GM19035 (cell line): Measurements from ENCODE around the gene OR7C1.
"Not testable (repeated sequence)": the region's sequence is repeated elsewhere in the genome, so short reads cannot be mapped to it uniquely, and the experiment has no call there.

Experiments
- ATAC-seq: cut with Tn5 transposase; IDR thresholded peaks from one replicate; pipeline ENCODE4 v1.9.1; 2021; ENCODE audit not compliant: unreplicated experiment

OR7C1 gene

DNA sequence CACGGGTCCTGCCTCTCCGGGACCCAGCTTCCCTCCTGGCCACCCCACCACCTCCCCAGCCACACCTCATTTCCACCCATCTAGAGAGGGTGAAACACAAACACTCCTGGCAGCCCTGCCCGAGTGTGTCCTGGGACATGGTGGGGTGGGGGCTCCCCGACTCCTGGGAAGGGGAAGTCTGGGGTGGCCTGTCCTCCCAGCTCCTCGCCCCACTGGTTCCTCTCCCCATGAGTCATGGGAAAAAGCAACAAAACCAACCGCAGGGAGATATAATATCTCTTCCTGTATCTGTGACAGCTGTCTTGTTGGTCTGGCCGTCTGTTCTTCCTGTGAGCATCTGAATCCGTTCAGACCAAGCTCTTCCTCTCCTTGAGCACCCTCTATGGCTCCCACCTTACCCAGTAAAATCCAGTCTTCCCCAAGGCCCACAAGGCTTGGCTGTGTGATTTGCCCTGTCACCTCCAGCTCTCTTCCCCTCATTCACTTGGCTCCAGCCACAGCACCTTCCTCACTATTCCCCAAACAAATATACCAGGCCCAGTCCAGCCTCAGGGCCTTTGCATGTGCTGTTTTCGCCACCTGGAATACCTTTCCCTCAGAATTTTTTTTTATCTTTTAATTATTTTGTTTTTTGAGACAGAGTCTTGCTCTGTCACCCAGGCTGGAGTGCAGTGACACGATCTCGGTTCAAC is 49.7 kb downstream of the OR7C1 start:
- ATAC-seq = not testable (repeated sequence)

DNA sequence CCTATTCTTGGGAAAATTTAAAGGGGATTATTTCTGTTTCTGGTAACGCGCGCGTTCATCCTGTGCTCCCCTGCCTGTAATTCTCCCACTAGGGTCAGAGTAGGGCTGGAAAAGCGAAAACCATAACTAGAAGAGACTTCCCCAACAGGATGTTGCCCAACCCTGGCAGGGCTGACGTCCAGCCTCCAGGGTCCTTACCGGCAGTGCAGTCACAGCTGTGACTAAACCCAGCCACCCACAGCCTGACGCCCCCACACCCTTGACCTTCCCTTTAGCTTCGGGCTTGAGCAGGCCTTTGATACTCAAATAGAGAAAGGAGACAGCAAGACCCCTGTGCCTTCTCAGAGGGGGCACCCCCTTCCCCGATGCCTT is 50.3 kb downstream of the OR7C1 start:
- ATAC-seq = not testable (repeated sequence)

DNA sequence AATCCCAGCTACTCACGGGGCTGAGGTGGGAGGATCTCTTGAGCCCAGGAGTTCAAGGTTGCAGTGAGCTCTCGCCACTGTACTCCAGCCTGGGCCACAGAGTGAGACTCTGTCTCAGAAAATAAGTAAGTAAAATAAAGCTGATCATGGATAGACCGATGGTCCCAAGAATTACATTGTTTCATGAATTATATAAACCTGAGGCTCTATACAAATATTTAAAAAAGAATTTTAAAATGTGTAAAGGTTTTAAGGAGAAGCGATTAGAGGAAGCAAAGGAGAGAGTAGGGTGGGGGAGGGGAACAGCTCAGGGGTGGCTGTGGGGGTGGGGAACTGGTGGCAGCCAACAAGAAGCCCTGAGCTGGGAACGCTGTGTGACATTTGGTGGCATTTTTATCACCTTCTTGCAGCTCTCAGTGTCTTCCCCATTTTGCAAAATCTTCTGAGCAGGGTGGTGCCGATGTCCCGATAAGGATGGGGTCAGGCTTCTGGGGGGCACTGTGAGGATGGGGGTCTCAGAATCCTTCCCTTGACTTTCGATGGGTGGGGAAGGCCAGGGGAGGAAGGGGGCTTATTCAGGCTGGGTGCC is 51.5 kb downstream of the OR7C1 start:
- ATAC-seq = not testable (repeated sequence)

DNA sequence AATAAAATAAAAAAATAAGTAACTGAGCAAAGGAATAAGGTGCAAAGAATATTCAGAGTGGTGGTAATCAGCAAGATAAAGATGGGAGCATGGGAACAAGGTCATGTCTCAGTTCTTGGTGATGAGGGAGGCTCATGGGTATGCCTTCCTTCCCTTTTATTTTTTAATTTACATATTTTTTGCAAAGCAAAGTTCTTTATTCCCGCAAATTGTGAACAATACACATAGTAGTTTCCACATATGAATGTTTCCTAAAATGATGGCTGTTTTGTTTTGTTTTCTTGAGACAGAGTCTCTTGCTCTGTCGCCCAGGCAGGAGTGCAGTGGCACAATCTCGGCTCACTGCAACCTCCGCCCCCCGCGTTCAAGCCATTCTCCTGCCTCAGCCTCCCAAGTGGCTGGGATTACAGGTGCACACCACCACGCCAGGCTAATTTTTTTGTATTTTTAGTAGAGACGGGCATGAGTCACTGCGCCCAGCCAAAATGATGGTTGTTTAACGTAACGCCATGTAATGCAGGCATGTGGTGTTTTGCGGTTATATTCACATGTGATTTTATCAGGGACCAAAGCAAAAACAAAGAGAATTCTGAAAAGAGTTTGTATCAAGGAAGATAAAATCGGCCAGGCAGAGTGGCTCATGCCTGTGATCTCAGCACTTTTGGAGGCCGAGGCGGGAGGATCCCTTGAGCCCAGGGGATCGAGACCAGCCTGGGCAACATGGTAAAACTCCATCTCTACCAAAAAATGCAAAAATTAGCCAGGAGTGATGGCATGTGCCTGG is 52.2 kb downstream of the OR7C1 start:
- ATAC-seq = no peak

DNA sequence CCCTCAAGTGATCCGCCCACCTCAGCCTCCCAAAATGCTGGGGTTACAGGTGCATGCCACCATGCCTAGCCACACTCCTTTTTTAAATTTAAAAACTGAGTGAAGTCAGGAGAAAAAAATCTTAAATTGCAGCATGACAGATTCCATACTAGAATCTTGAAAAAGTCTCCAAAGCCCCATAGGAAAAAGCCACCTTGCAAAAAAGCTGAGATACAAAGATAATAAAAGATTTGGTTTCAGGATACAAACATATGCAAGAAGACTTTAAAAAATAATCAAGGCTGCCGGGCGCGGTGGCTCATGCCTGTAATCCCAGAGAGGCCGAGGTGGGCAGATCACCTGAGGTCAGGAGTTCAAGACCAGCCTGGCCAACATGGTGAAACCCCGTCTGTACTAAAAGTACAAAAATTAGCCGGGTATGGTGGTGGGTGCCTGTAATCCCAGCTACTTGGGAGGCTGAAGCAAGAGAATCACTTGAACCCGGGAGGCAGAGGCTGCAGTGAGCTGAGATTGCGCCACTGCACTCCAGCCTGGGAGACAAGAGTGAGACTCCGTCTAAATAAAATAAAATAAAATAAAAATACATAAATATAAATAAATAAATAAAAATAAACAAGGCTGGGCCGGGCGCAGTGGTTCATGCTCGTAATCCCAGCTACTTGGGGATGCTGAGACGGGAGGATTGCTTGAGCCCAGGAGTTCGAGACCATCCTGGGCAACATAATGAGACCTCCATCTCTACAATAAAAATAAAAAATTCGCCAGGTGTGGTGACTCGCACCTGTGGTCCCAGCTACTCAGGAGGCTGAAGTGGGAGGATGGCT is 53.1 kb downstream of the OR7C1 start:
- not testable (repeated sequence) for ATAC-seq

DNA sequence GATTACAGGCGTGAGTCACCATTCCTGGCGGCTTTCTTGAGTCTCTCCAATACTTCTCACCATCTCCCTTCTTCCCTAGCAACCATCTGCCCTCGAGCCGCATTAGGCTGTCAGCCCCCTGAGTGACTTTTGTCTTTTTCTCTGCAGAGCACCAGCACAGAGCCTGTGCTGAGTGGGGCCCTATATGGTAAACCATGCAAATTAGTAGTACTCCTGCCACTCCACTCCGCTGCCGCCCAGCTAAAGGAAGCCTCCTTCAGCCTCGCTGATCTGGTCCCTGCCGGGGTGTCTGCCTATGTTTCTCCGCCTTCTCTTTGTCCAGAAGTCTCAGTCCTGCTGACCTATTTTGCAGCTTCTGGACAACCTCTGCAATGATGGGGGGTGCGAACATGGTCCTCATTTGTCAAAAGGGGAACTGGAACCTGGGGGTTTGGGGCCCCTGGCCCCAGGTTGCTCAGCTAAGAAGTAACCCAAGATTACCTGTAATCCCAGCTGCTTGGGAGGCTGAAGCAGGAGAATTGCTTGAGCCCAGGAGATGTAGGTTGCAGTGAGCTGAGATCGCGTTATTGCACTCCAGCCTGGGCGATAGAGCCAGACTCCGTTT is 54.3 kb downstream of the OR7C1 start:
- not testable (repeated sequence) for ATAC-seq

DNA sequence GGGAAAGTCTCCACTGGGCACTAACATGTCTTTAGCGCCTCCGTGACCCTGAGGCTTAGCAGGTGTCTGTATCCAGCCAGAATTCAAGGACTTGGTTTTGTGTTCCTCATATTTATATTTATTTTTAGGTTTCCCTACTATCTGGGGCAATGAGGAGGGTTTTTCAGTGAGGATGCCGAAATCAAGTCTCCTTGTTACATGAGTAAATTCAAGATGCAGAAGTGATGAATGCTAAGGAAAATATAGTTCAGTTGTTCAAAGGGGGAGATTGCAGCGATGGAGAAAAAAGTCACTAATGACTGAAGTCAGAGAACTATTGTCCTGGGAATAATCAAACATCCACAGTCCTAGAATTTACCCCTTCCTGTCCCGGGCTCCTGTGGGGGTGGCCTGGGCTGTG is 55.8 kb downstream of the OR7C1 start:
- no peak for ATAC-seq

DNA sequence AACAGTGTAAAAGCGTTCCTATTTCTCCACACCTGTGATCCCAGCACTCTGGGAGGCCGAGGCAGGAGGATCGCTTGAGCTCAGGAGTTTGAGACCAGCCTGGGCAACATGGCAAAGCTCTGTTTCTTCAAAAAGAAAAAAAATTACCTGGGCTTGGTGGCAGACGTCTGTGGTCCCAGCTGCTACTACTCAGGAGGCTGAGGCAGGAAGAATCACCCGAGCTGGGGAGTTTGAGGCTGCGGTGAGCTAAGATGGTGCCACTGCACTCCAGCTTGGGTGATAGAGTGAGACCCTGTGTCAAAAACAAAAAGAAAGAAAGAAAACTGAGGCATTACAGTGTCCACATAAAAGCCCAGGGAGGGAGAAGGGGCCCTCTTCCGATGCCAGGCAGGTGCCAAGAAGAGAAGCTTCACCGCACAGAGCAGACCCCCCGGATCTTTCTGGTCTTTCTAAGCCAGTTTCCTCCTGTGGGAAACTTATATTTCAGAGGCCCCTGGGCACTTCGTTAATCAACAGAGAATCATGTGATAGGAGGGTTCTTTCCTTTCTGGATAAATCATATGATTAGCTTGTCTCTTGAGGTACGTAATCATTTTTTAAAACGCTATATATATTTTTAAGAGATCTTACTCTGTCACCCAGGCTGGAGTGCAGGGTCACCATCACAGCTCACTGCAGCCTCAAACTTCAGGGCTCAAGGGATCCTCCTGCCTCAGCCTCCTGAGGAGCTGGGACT is 56.7 kb downstream of the OR7C1 start, which contains the start of gene ADGRE2:
TSS of gene ADGRE2 (minus strand) at position 451 of the 736 bp plus-strand sequence. CDS start 1,804 bp downstream, outside the sequence.
- ATAC-seq = not testable (repeated sequence)

DNA sequence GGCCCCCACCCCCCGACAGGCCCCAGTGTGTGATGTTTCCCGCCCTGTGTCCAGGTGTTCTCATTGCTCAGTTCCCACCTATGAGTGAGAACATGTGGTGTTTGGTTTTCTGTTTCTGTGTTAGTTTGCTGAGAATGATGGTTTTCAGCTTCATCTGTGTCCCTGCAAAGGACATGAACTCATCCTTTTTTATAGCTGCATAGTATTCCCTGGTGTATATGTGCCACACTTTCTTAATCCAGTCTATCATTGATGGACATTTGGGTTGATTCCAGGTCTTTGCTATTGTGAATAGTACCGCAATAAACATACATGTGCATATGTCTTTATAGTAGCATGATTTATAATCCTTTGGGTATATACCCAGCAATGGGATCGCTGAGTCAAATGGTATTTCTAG is 57.3 kb downstream of the OR7C1 start:
- ATAC-seq = not testable (repeated sequence)

DNA sequence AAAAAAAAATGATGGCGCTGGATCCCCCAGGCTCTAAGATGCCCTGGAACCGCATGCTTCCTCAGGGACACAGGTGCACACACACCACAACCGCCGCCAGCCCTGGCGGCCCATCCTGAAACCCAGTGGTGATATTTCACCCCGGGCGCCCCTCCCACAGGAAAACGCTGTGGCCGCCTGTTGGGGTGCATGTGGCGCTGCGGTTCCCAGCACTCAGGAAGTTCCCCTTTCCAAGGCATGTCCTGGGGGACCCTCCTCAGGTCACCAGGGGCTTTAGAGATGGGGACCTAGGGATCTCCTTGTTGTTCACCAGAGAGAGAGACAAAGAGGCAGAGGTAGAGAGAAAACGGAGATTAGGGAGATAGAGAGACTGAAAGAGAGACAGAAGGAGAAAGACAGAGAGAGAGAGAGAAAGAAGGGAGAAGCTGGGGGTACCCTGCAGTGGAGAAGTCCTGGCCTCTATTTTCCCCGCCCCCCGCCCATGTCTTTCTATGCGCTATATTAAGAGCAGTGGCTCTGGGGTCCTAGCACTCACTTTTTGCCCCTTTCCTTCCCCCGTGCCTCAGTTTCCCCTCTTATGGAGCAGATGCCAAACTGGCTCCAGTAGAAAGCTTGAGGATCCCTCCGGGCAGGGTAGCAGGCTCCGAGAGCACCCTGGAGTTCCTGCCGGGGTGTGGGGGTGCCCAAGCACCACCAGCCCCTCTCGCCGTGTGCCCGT is 59.0 kb downstream of the OR7C1 start:
- no peak for ATAC-seq

DNA sequence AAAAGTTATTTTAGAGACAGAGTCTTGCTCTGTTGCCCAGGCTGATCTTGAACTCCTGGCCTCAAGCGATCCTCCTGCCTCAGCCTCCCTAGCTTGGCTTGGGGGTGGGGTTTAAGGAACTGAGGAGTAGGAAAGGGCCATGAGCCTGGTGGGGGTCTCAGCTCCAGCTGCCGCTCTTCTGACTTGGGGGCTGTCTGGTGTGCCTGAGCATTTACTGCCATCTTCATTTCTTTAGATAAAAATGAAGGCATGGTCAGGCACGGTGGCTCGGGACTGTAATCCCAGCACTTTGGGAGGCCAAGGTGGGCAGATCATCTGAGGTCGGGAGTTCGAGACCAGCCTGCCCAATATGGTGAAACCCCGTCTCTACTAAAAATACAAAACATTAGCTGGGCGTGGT is 59.7 kb downstream of the OR7C1 start:
- ATAC-seq = not testable (repeated sequence)

DNA sequence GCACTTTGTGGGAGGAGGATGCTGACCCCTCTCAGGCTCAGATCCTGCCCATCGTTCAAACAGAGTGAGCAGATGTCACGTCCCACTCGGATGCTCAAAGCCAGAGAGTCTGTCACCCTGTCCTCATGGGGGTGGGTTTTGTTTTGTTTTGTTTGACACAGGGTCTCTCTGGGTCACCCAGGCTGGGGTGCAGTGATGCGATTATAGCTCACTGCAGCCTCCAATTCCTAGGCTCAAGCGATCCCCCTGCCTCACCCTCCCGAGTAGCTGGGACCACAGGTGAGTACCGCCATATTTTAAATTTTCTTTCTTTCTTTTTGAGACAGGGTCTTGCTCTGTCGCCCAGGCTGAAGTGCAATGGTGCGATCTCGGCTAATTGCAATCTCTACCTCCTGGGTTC is 60.6 kb downstream of the OR7C1 start:
- ATAC-seq = no peak

DNA sequence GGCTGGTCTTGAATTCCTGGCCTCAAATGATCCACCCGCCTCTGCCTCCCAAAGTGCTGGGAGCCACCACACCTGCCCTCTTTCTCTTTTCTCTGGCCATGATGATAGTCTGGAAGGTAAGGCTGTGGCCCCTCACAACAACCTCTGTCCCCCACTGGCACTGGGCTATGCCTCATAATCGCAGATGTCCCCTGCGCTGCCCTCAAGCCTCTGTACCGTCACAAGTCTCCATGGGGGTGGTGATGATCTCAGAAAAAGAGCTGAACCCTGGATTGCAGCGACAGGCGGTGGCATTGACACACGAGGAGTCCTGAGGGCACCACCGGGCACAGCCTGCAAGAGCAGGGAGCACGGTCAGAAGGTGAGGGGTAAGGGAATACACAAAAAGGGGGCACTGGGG is 61.3 kb downstream of the OR7C1 start:
- ATAC-seq = not testable (repeated sequence)

DNA sequence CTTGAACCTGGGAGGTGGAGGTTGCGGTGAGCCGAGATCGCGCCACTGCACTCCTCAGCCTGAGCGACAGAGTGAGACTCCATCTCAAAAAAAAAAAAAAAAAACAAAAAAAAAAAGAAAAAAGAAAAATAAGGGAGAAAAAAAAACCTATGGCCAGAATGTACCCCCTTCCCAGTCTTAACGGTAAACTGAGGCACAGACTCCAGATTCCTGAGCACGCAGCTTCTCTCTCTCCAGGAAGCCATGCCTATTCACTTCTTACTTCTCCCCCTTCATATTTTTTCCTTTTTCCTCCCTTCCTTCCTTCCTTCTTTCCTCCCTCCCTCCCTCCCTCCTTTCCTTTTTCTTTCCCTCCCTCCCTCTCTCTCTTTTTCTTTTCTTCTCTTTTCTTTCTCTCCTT is 62.0 kb downstream of the OR7C1 start:
- no peak for ATAC-seq

DNA sequence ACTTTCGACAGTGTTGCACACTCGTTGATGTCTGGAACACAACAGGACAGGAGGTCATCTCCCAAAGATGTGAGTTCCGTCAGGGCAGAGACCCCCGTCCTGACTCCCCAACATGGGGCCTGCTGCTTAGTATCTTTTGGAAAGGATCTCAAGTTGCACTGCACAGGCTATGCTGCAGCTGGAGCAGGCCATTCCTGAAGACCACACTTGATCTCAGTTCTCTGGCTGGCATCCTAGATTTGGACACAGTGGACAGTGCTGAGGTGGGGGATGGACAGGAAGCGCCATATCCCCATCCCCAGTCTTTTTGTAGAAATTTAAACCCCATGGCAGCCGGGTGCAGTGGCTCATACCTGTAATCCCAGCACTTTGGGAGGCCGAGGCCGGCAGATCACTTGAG is 62.5 kb downstream of the OR7C1 start:
- ATAC-seq = no peak

DNA sequence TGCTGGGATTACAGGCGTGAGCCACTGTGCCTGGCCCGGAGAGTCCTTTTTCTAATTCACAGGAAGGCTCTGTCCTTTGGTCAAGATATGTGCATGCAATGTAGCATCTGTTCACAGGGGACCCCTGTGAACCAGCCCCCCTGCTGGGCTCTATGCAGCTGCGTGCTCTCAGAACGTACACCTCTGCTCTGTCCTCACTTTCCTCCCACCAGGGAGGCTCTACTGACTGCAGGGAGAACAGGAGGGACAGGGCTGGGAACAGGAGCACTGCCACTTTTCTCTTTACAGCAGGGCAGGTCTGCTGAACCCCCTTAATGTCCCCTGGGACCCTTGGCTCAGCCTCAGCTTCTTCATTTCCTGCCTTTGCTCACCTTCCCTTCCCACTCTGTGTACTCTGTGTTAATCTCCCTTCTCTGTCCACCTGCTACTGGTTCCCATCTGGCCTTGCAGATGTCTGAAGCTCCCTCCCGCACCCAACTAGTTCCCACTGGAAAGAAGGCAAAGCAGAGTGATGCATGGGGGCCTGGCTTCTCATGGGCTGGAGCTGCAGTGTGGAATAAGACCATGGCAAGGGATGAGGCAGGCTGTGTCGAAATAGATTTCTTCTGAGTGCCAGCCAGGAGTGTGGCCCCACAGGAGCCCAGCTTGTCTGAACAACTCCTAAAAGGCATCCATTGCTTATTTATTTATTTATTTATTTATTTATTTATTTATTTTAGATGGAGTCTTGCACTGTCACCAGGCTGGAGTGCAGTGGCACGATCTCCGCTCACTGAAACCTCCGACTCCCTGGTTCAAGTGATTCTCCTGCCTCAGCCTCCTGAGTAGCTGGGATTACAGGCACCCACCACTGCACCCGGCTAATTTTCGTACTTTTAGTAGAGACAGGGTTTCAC is 63.8 kb downstream of the OR7C1 start:
- ATAC-seq = no peak

DNA sequence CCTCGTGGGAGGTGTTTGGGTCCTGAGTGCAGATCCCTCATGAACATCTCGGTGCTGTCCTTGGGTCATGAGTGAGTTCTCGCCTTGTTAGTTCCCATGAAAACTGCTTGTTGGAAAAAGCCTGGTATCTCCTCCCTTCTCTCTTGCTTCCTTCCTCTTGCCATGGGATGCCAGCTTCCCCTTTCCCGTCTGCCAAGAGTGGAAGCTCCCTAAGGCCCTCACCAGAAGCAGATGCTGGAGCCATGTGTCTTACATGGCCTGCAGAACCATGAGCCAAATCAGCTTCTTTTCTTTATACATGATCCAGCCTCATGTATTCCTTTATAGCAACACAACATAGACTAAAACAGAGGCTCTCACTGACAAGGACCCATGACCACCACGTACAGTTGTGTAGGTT is 64.8 kb downstream of the OR7C1 start:
- ATAC-seq = no peak

DNA sequence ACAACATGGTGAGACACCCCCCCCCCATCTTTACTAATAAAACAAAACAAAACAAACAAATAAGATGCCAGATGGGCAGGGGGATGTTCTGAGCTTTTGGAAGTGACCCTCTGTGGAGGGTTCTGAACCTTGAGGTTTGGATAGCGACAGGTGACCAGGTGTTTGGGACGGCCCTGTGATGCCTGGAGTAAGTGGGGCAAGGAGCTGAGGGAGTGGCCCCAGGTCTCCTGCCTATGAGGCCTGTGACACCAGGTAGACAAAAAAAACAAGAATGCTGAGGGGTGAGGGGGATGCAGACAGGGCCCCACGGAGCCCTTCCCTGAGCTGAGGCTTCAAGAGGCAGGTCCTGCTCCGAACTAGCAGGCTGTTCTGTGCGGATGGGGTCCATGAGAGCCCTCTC is 65.8 kb downstream of the OR7C1 start:
- ATAC-seq = no peak
